MCF 10A (cell line): Measurements from ENCODE around the gene GPRIN1. TPM values are rescaled to one million over a fixed set of nuclear protein-coding genes. Genes with fewer than 3 reads are reported as not detected.
"Not testable (repeated sequence)": the region's sequence is repeated elsewhere in the genome, so short reads cannot be mapped to it uniquely, and the experiment has no call there.

ENCODE experiments used
- BruUV-seq: library from RNA; stranded (reverse); fragments of 400-500 nt; replicated peaks from 2 replicates; lab custom pipeline; 2021; lab: Mats Ljungman, UMichigan
- CTCF ChIA-PET: fragments of 300-600 bp; sonication (Branson Sonifier 250); formaldehyde crosslinking; extraction: SDS; loops from one replicate; lab custom pipeline; 2021; ENCODE audit warnings: antibody characterized with exemption, inconsistent platforms; lab: Yijun Ruan, JAX
- POLR2A ChIA-PET: fragments of 300-600, 350-650 bp; sonication (Branson Sonifier 250); formaldehyde crosslinking; extraction: SDS; loops from one replicate; lab custom pipeline; 2020; ENCODE audit warnings: antibody characterized with exemption, inconsistent platforms; lab: Yijun Ruan, JAX
- DNase-seq: peaks from one replicate; pipeline ENCODE4 v3.0.0-alpha.2; 2018; ENCODE audit not compliant: unreplicated experiment
- H3K27ac Mint-ChIP-seq: one replicate; pipeline ENCODE4 v1.8.0; 2022; ENCODE audit warnings: mild to moderate bottlenecking, low read depth, mixed read lengths; ENCODE audit not compliant: unreplicated experiment
- H3K27me3 Mint-ChIP-seq: one replicate; pipeline ENCODE4 v1.8.0; 2022; ENCODE audit warnings: mixed read lengths; ENCODE audit not compliant: insufficient read depth, unreplicated experiment
- H3K36me3 Mint-ChIP-seq: one replicate; pipeline ENCODE4 v1.8.0; 2022; ENCODE audit warnings: mild to moderate bottlenecking, moderate library complexity, mixed read lengths; ENCODE audit not compliant: insufficient read depth, unreplicated experiment
- H3K4me1 Mint-ChIP-seq: one replicate; pipeline ENCODE4 v1.8.0; 2022; ENCODE audit warnings: mixed read lengths; ENCODE audit not compliant: insufficient read depth, unreplicated experiment
- H3K4me3 Mint-ChIP-seq: one replicate; pipeline ENCODE4 v1.8.0; 2022; ENCODE audit warnings: mild to moderate bottlenecking, moderate library complexity, mixed read lengths; ENCODE audit not compliant: unreplicated experiment
- H3K9me3 Mint-ChIP-seq: one replicate; pipeline ENCODE4 v1.8.0; 2022; ENCODE audit warnings: mixed read lengths; ENCODE audit not compliant: unreplicated experiment
- CTCF ChIP-seq: fragments of 200-600 bp; IDR thresholded peaks from one replicate; pipeline ENCODE4 v1.8.0; 2022; ENCODE audit warnings: antibody characterized with exemption, mild to moderate bottlenecking; ENCODE audit not compliant: unreplicated experiment
- intact Hi-C: fragments of 100-400 bp; cut with micrococcal nuclease; formaldehyde crosslinking; loops from 2 replicates; pipeline ENCODE4 v1.14.1; 2022
- total RNA-seq: library from RNA; stranded (reverse); gene quantifications from 2 replicates; pipeline ENCODE4 v1.2.3, GENCODE V29; 2022

The GPRIN1 gene
- total RNA-seq, 1 experiment from 2014 or later = 3.0 TPM

GRCh38 chr5:176606032-176606431 is 3.9 kb downstream of the GPRIN1 start:
- ChIA-PET CTCF (interaction anchor here (0.7 to 1.9 kb wide), 5 partner anchors 10 to 62 kb away, joined by 3 to 8 read pairs (median 4); no protein-coding TSS in a partner anchor), POLR2A (no interaction called here)
- intact Hi-C loops = no loop called here
- Mint-ChIP-seq H3K36me3 (no peaks in the 10 kb centered on the region), H3K9me3 (no peaks in the 10 kb centered on the region), H3K4me3 (no peak overlapping the region), H3K27ac (no peak overlapping the region), H3K4me1 (peaks cover 7% of the 10 kb centered on the region), H3K27me3 (no peaks in the 10 kb centered on the region)
- DNase-seq = no peak
- no TSS peak for BruUV-seq
- no peak for TF ChIP-seq CTCF

DNA sequence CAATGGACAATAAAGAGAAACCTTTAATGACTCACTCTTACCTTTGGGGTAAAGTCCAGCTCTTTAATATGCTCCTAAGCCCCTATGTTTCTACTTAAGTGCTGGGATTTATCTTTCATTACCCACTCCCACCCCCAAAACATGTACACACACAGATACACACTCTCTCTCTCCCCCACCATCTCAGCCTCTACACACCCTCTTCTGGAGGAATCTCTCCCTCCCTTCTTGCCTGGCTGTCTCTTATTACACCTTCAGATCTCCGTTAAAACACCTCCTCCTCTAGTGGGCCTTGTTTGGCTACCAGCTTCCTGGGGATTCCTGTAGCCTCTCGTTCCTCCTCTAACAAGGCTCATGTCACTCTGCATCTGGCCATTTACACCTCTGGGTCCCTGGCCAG is 6.9 kb downstream of the GPRIN1 start:
- no peaks in the 10 kb centered on the region for H3K9me3 Mint-ChIP-seq
- H3K36me3 Mint-ChIP-seq = no peaks in the 10 kb centered on the region
- ChIA-PET POLR2A (no interaction called here), CTCF (interaction anchor here (0.6 to 0.7 kb wide), 2 partner anchors 30 to 41 kb away, joined by 3 to 4 read pairs; no protein-coding TSS in a partner anchor)
- peaks cover 7% of the 10 kb centered on the region for H3K4me1 Mint-ChIP-seq
- BruUV-seq = no TSS peak
- intact Hi-C loops = no loop called here
- DNase-seq = no peak
- no peak for TF ChIP-seq CTCF
- H3K27me3 Mint-ChIP-seq = no peaks in the 10 kb centered on the region
- H3K27ac Mint-ChIP-seq = no peak overlapping the region
- no peak overlapping the region for H3K4me3 Mint-ChIP-seq

DNA sequence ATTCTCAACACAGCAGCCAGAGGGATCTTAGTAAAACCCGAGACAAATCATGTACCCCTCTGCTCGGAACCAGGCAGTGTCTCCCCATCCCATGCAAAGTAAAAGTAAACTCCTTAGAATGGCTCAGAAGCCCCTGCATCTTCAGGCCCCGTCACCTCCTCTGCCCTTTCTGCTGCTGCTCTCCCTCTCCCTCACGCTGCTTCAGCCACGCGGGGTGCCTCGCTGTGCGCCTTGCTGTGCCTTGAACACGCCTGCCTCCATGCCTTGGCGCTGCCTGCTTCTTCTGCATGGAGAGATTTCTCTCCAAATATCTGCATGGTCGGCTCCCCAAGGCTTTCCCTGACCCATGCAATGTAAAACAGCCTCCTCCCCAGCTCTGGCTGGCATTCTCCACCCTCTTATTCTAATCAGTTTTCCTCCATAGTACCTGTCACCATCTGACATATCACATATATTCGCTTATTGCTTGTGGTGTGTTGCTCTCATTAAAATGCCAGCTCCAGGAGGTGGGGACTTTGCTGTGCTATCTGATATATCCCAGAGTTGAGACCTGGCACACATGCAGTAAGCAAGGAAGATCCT is 8.0 kb downstream of the GPRIN1 start:
- Mint-ChIP-seq H3K27me3 (no peaks in the 10 kb centered on the region), H3K9me3 (no peaks in the 10 kb centered on the region), H3K27ac (no peak overlapping the region), H3K4me3 (no peak overlapping the region), H3K36me3 (no peaks in the 10 kb centered on the region), H3K4me1 (peaks cover 7% of the 10 kb centered on the region)
- ChIA-PET POLR2A (no interaction called here), CTCF (interaction anchor here (0.5 to 1.2 kb wide), 3 partner anchors 19 to 45 kb away, joined by 4 read pairs; no protein-coding TSS in a partner anchor)
- intact Hi-C loops = no loop called here
- no TSS peak for BruUV-seq
- DNase-seq = no peak
- TF ChIP-seq CTCF = no peak

GRCh38 chr5:176599749-176600430 is 10.1 kb downstream of the GPRIN1 start:
- DNase-seq, BruUV-seq, H3K9me3 Mint-ChIP-seq, H3K4me1 Mint-ChIP-seq, H3K27me3 Mint-ChIP-seq, H3K4me3 Mint-ChIP-seq, H3K27ac Mint-ChIP-seq, H3K36me3 Mint-ChIP-seq, intact Hi-C loops: not testable (repeated sequence)
- CTCF ChIA-PET = interaction anchor here (0.7 to 1.8 kb wide), 2 partner anchors 26 to 835 kb away, joined by 3 to 6 read pairs; no protein-coding TSS in a partner anchor
- POLR2A ChIA-PET = interaction anchor here (0.7 kb wide), 1 partner anchor 169 kb away, joined by 4 read pairs; no protein-coding TSS in a partner anchor
